GM23338 (cell line): ENCODE results near the gene TMCC1. TPM values are rescaled to one million over a fixed set of nuclear protein-coding genes. Genes with fewer than 3 reads are reported as not detected.

Experiments used
- ATAC-seq: fragments of 200-7000 bp; cut with Tn5 transposase; 3 replicates; pipeline ENCODE4 v1.9.1; 2020
- DNase-seq: peaks from one replicate; pipeline ENCODE4 v3.0.0-alpha.2; 2015; ENCODE audit warnings: low spot score
- H2AFZ ChIP-seq: fragments of 200-600 bp; sonication (generic); 2 replicates; pipeline ENCODE4 v1.8.0; 2016; ENCODE audit warnings: antibody characterized with exemption, mild to moderate bottlenecking, moderate library complexity
- H3F3A ChIP-seq: fragments of 200-600 bp; sonication (generic); replicated peaks from 2 replicates; pipeline ENCODE4 v1.8.0; 2017; ENCODE audit warnings: antibody characterized with exemption, mixed run types, low read depth
- H3K27ac ChIP-seq: fragments of 200-600 bp; sonication (generic); 2 replicates; pipeline ENCODE4 v1.6.1; 2016; ENCODE audit warnings: low read depth
- H3K27me3 ChIP-seq: fragments of 200-600 bp; sonication (generic); 2 replicates; pipeline ENCODE4 v1.8.0; 2016; ENCODE audit warnings: mild to moderate bottlenecking, mixed run types, moderate library complexity; ENCODE audit not compliant: insufficient read depth
- H3K36me3 ChIP-seq: fragments of 200-600 bp; sonication (generic); 2 replicates; pipeline ENCODE4 v1.8.0; 2016; ENCODE audit warnings: mild to moderate bottlenecking; ENCODE audit not compliant: insufficient read depth
- H3K4me1 ChIP-seq: fragments of 200-600 bp; sonication (generic); 2 replicates; pipeline ENCODE4 v1.8.0; 2016; ENCODE audit warnings: mild to moderate bottlenecking, moderate library complexity; ENCODE audit not compliant: insufficient read depth
- H3K4me2 ChIP-seq: fragments of 200-600 bp; sonication (generic); 2 replicates; pipeline ENCODE4 v1.7.1; 2017; ENCODE audit warnings: mixed run types
- H3K4me3 ChIP-seq: fragments of 200-600 bp; sonication (generic); 2 replicates; pipeline ENCODE4 v1.6.1; 2016; ENCODE audit warnings: mixed run types
- H3K79me2 ChIP-seq: fragments of 200-600 bp; sonication (generic); replicated peaks from 2 replicates; pipeline ENCODE4 v1.8.0; 2017; ENCODE audit warnings: mild to moderate bottlenecking; ENCODE audit not compliant: insufficient read depth
- H3K9me2 ChIP-seq: fragments of 200-600 bp; sonication (generic); 2 replicates; pipeline ENCODE4 v1.8.0; 2017; ENCODE audit not compliant: insufficient read depth
- H4K20me1 ChIP-seq: fragments of 200-600 bp; sonication (generic); replicated peaks from 2 replicates; pipeline ENCODE4 v1.8.0; 2017; ENCODE audit warnings: mild to moderate bottlenecking; ENCODE audit not compliant: insufficient read depth
- H3K27ac Mint-ChIP-seq: 2 replicates; pipeline ENCODE4 v1.8.0; 2020; ENCODE audit warnings: inconsistent platforms, mild to moderate bottlenecking, moderate library complexity, mixed read lengths
- H3K27me3 Mint-ChIP-seq: 3 replicates; pipeline ENCODE4 v1.8.0; 2022; ENCODE audit warnings: low read depth, mild to moderate bottlenecking, moderate library complexity, mixed read lengths, inconsistent platforms; ENCODE audit not compliant: insufficient read depth, poor library complexity
- H3K36me3 Mint-ChIP-seq: 3 replicates; pipeline ENCODE4 v1.8.0; 2021; ENCODE audit warnings: low read depth, mild to moderate bottlenecking, inconsistent platforms, moderate library complexity, mixed read lengths
- H3K4me1 Mint-ChIP-seq: 3 replicates; pipeline ENCODE4 v1.8.0; 2020; ENCODE audit warnings: mild to moderate bottlenecking, inconsistent platforms, mixed read lengths
- H3K4me3 Mint-ChIP-seq: 3 replicates; pipeline ENCODE4 v1.8.0; 2021; ENCODE audit warnings: moderate library complexity, mild to moderate bottlenecking, inconsistent platforms, mixed read lengths
- H3K9me3 Mint-ChIP-seq: 3 replicates; pipeline ENCODE4 v1.8.0; 2020; ENCODE audit warnings: moderate library complexity, mild to moderate bottlenecking, inconsistent platforms, mixed read lengths
- CREB1 ChIP-seq: fragments of 250-450 bp; sonication (Bioruptor Pico); IDR thresholded peaks from 2 replicates; pipeline ENCODE4 v1.5.0; 2020; ENCODE audit warnings: low read depth, mild to moderate bottlenecking, moderate library complexity
- EZH2 ChIP-seq: fragments of 200-600 bp; sonication (generic); IDR thresholded peaks from one replicate; pipeline ENCODE4 v1.8.0; 2017; ENCODE audit warnings: antibody characterized with exemption, mild to moderate bottlenecking, low read depth; ENCODE audit not compliant: unreplicated experiment
- EZH2phosphoT487 ChIP-seq: fragments of 200-600 bp; sonication (generic); IDR thresholded peaks from one replicate; pipeline ENCODE4 v1.8.1; 2018; ENCODE audit warnings: antibody characterized with exemption; ENCODE audit not compliant: unreplicated experiment
- JUNB ChIP-seq: IDR thresholded peaks from one replicate; pipeline ENCODE4 v1.6.1; 2016; ENCODE audit warnings: antibody characterized with exemption; ENCODE audit not compliant: unreplicated experiment
- NANOG ChIP-seq: IDR thresholded peaks from 2 replicates; pipeline ENCODE4 v1.6.1; 2016; ENCODE audit warnings: antibody characterized with exemption, borderline replicate concordance
- ZNF114 ChIP-seq: fragments of 250-450 bp; sonication (Bioruptor Pico); IDR thresholded peaks from 2 replicates; pipeline ENCODE4 v1.5.0; 2020; ENCODE audit warnings: mild to moderate bottlenecking, moderate library complexity
- polyA plus RNA-seq: library from polyadenylated mRNA; unstranded; fragments of >200 nt; fragmentation: Nextera tagmentation; extraction: Ambion mirVana; gene quantifications from 2 replicates; pipeline ENCODE4 v1.2.1, GENCODE V29; 2016
- total RNA-seq: library from RNA; depleted of rRNA; stranded (reverse); fragments of >200 nt; shearing (Covaris generic); gene quantifications from 2 replicates; pipeline ENCODE4 v1.2.3, GENCODE V29; 2014
- TF ChIP-seq, protein P1 (sequence below): IDR thresholded peaks from one replicate; pipeline ENCODE4 v1.6.1; 2018; ENCODE audit warnings: antibody characterized with exemption; ENCODE audit not compliant: unreplicated experiment
- TF ChIP-seq, protein P2 (sequence below): IDR thresholded peaks from 2 replicates; pipeline ENCODE4 v1.6.1; 2016; ENCODE audit warnings: antibody characterized with exemption

TMCC1 gene
- total and polyA plus RNA-seq, 2 experiments from 2014 or later = 8.2 to 18.4 TPM

DNA sequence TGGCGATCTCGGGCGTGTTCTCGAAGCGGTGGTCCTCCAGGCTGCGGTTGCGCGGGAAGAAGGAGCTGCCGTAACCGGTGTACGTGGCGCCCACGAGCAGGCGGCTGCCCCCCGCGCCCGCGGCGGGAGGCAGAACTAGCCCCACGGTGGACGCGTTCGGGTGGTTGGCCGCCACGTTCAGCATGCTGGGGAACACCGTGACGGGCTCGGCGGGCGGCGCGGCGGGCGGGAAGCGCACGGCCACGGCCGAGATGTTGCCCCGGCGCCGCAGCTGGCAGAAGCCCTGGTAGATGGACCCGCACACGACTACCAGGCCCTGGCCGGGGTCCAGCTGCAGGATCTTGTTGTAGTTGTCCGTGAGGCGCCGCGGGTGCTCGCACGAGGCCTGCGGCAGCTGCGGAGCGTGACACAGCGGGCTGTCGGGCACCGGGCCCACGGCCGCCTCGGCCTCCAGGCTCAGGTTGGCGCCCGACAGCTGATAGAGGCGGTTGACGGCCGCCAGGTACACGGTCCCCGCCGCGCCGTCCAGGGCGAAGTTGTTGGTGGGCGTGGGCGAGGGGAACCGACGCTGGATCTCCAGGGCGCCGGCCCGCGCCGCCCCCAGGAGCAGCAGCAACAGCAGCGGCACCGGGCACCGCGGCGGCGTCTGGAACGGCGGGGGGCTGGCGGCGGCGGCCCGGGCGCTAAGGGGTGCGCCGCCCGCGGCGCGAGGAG, 287.4 kb downstream of the TMCC1 start:
- DNase-seq (no peak), ATAC-seq (peak; percentile 1; the same call in 2 of the 3 replicates)
- peaks cover 14% of the 10 kb centered on the region for H3F3A ChIP-seq
- H3K4me1 ChIP-seq = peaks cover 45% of the 10 kb centered on the region
- H2AFZ ChIP-seq = peak overlapping the region; percentile 56; the same call in 1 of the 2 replicates
- no peaks in the 10 kb centered on the region for H3K9me2 ChIP-seq
- H3K27me3 ChIP-seq = peaks cover 42% of the 10 kb centered on the region
- peak overlapping the region; percentile 86 for H3K4me2 ChIP-seq
- H3K27ac ChIP-seq = no peak overlapping the region
- H3K4me3 Mint-ChIP-seq = peak overlapping the region; percentile 88
- H3K4me1 Mint-ChIP-seq = peaks cover 57% of the 10 kb centered on the region
- no peaks in the 10 kb centered on the region for H3K36me3 Mint-ChIP-seq
- H3K4me3 ChIP-seq = peak overlapping the region; percentile 69
- no peaks in the 10 kb centered on the region for H3K36me3 ChIP-seq
- no peak for TF ChIP-seq EZH2phosphoT487
- peak; percentile 41 for TF ChIP-seq EZH2
- no peak overlapping the region for H3K27ac Mint-ChIP-seq
- H4K20me1 ChIP-seq = peaks cover 10% of the 10 kb centered on the region
- H3K79me2 ChIP-seq = peaks cover 20% of the 10 kb centered on the region
- peaks cover 40% of the 10 kb centered on the region for H3K27me3 Mint-ChIP-seq
- no peaks in the 10 kb centered on the region for H3K9me3 Mint-ChIP-seq

DNA sequence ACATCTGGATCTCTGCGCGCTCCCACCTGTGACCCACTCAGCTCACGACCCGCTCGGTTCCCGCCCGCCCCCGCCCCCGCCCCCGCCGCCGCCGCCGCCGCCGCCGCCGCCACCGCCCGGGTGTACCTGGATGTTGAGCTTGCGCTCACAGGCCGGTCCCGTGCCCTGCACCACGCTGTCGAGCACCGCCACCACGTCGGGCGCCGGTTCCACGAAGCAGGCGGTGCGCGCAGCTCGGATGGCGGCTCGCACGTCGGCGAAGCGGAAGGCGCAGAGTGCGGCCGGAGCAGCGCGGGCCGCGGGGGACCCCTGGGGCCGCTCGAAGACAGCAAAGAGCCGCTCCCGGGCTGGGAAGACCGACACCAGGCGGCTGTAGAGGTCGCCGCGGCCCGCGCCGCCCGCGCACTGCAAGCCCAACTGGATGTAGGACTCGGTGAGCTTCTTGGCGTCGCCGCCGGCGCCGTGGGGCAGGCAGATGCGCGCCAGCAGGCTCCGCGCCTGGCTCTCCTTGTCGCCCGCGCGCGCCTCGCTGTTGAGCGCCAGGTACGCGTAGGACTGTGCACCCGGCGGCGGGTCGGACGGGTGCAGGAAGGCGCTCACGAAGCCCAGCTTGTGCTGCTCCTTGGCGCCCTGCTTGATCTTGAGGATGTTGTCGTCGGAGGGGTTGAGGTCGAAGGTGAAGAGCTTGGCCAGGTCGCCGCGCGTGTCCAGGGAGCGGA, 288.1 kb downstream of the TMCC1 start:
- Mint-ChIP-seq H3K4me3 (peak overlapping the region; percentile 88), H3K27me3 (peaks cover 39% of the 10 kb centered on the region), H3K4me1 (peaks cover 64% of the 10 kb centered on the region), H3K27ac (no peak overlapping the region), H3K36me3 (no peaks in the 10 kb centered on the region; the same call in 2 of the 3 replicates), H3K9me3 (no peaks in the 10 kb centered on the region)
- Histone ChIP-seq H3K27ac (no peak overlapping the region), H3K9me2 (no peaks in the 10 kb centered on the region), H4K20me1 (peaks cover 10% of the 10 kb centered on the region), H3K36me3 (no peaks in the 10 kb centered on the region), H3K4me2 (peak overlapping the region; percentile 86), H2AFZ (peak overlapping the region; percentile 56; the same call in 1 of the 2 replicates), H3K4me3 (peak overlapping the region; percentile 69), H3K4me1 (peaks cover 47% of the 10 kb centered on the region), H3K79me2 (peaks cover 27% of the 10 kb centered on the region), H3F3A (peaks cover 14% of the 10 kb centered on the region), H3K27me3 (peaks cover 42% of the 10 kb centered on the region)
- TF ChIP-seq JUNB (no peak), EZH2phosphoT487 (no peak), CREB1 (CRISPR knock-in tag) (no peak), EZH2 (peak; percentile 74), NANOG (no peak), ZNF114 (CRISPR knock-in tag) (no peak)
- TF ChIP-seq, protein P1, sequence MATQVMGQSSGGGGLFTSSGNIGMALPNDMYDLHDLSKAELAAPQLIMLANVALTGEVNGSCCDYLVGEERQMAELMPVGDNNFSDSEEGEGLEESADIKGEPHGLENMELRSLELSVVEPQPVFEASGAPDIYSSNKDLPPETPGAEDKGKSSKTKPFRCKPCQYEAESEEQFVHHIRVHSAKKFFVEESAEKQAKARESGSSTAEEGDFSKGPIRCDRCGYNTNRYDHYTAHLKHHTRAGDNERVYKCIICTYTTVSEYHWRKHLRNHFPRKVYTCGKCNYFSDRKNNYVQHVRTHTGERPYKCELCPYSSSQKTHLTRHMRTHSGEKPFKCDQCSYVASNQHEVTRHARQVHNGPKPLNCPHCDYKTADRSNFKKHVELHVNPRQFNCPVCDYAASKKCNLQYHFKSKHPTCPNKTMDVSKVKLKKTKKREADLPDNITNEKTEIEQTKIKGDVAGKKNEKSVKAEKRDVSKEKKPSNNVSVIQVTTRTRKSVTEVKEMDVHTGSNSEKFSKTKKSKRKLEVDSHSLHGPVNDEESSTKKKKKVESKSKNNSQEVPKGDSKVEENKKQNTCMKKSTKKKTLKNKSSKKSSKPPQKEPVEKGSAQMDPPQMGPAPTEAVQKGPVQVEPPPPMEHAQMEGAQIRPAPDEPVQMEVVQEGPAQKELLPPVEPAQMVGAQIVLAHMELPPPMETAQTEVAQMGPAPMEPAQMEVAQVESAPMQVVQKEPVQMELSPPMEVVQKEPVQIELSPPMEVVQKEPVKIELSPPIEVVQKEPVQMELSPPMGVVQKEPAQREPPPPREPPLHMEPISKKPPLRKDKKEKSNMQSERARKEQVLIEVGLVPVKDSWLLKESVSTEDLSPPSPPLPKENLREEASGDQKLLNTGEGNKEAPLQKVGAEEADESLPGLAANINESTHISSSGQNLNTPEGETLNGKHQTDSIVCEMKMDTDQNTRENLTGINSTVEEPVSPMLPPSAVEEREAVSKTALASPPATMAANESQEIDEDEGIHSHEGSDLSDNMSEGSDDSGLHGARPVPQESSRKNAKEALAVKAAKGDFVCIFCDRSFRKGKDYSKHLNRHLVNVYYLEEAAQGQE = no peak
- TF ChIP-seq, protein P2, sequence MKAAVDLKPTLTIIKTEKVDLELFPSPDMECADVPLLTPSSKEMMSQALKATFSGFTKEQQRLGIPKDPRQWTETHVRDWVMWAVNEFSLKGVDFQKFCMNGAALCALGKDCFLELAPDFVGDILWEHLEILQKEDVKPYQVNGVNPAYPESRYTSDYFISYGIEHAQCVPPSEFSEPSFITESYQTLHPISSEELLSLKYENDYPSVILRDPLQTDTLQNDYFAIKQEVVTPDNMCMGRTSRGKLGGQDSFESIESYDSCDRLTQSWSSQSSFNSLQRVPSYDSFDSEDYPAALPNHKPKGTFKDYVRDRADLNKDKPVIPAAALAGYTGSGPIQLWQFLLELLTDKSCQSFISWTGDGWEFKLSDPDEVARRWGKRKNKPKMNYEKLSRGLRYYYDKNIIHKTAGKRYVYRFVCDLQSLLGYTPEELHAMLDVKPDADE = no peak
- DNase-seq (peak; percentile 76), ATAC-seq (peak; percentile 40)
